Fibroblast of lung (primary cell): ENCODE measurements around the gene PRSS22. TPM values are rescaled to one million over a fixed set of nuclear protein-coding genes. Genes with fewer than 3 reads are reported as not detected.

Experiments used
- DNase-seq, 2 donors: peaks; one replicate each; pipeline versions ENCODE4 v3.0.0 to v3.0.0-alpha.2; 2010; ENCODE audit warnings: low read depth in 2 of 2
- H2AFZ ChIP-seq: 2 replicates; pipeline ENCODE4 v1.5.1; 2012; ENCODE audit warnings: low read length, control low read depth, inconsistent platforms
- H3K27ac ChIP-seq: 2 replicates; pipeline ENCODE4 v1.5.1; 2011; ENCODE audit warnings: low read length, control low read depth; ENCODE audit not compliant: insufficient read depth
- H3K27me3 ChIP-seq: 2 replicates; pipeline ENCODE4 v1.5.1; 2011; ENCODE audit warnings: mild to moderate bottlenecking, low read length; ENCODE audit not compliant: control insufficient read depth, insufficient read depth
- H3K36me3 ChIP-seq: 2 replicates; pipeline ENCODE4 v1.5.1; 2011; ENCODE audit warnings: low read length; ENCODE audit not compliant: control insufficient read depth, insufficient read depth
- H3K4me1 ChIP-seq: 2 replicates; pipeline ENCODE4 v1.5.1; 2011; ENCODE audit warnings: low read length; ENCODE audit not compliant: control insufficient read depth, insufficient read depth; ENCODE audit errors: extremely low read depth
- H3K4me2 ChIP-seq: 2 replicates; pipeline ENCODE4 v1.5.1; 2011; ENCODE audit warnings: low read length, control low read depth; ENCODE audit not compliant: insufficient read depth; ENCODE audit errors: extremely low read depth
- H3K4me3 ChIP-seq, 4 experiments: fragments of 200-600 bp in 1 of 4; sonication (generic) in 1 of 4; replicated peaks in 1 of 4; 2 replicates each; pipeline ENCODE4 v1.5.1; 2011 to 2016; ENCODE audit warnings: low read length in 4 of 4, low read depth in 3 of 4, mild to moderate bottlenecking in 3 of 4, control low read depth in 2 of 4, inconsistent platforms in 1 of 4, mixed read lengths in 1 of 4; ENCODE audit not compliant: insufficient read depth in 1 of 4; ENCODE audit errors: control extremely low read depth in 1 of 4
- H3K79me2 ChIP-seq: 2 replicates; pipeline ENCODE4 v1.5.1; 2012; ENCODE audit warnings: mild to moderate bottlenecking, low read length, inconsistent platforms; ENCODE audit not compliant: control insufficient read depth, insufficient read depth
- H3K9ac ChIP-seq: 2 replicates; pipeline ENCODE4 v1.5.1; 2011; ENCODE audit warnings: mild to moderate bottlenecking, low read length, control low read depth; ENCODE audit not compliant: insufficient read depth
- H3K9me3 ChIP-seq: 2 replicates; pipeline ENCODE4 v1.5.1; 2012; ENCODE audit warnings: low read depth, low read length; ENCODE audit not compliant: control insufficient read depth, insufficient read depth
- H4K20me1 ChIP-seq: 2 replicates; pipeline ENCODE4 v1.5.1; 2011; ENCODE audit warnings: low read length; ENCODE audit not compliant: control insufficient read depth, insufficient read depth; ENCODE audit errors: extremely low read depth
- EZH2 ChIP-seq: IDR thresholded peaks from 2 replicates; pipeline ENCODE4 v1.5.1; 2012; ENCODE audit warnings: low read length, control low read depth, mild to moderate bottlenecking; ENCODE audit errors: missing control alignments
- polyA plus RNA-seq, 2 donors: library from polyadenylated mRNA; depleted of rRNA in 1 of 2; stranded (reverse) in 1 of 2; unstranded in 1 of 2; fragments of >200 nt; gene quantifications; 2 replicates each; pipeline ENCODE4 v1.2.1, GENCODE V29; 2011 to 2012; ENCODE audit warnings: missing spikeins in 1 of 2
- total RNA-seq: library from RNA; depleted of rRNA; stranded (reverse); fragments of >200 nt; gene quantifications from 2 replicates; pipeline ENCODE4 v1.2.1, GENCODE V29; 2014
- TF ChIP-seq, protein P1 (sequence below), 2 donors: IDR thresholded peaks in 1 of 2; conservative IDR thresholded peaks in 1 of 2; 1 replicate in 1 of 2; 2 replicates in 1 of 2; pipeline ENCODE4 v1.5.1; 2011 to 2012; ENCODE audit warnings: low read length in 2 of 2, control low read depth in 1 of 2, inconsistent platforms in 1 of 2, low read depth in 1 of 2, mild to moderate bottlenecking in 1 of 2

The PRSS22 gene
- total and polyA plus RNA-seq, 2 donors (not counting 1 experiment from before 2014, with no cell fraction given), result 0.17 TPM; not detected in 1

DNA sequence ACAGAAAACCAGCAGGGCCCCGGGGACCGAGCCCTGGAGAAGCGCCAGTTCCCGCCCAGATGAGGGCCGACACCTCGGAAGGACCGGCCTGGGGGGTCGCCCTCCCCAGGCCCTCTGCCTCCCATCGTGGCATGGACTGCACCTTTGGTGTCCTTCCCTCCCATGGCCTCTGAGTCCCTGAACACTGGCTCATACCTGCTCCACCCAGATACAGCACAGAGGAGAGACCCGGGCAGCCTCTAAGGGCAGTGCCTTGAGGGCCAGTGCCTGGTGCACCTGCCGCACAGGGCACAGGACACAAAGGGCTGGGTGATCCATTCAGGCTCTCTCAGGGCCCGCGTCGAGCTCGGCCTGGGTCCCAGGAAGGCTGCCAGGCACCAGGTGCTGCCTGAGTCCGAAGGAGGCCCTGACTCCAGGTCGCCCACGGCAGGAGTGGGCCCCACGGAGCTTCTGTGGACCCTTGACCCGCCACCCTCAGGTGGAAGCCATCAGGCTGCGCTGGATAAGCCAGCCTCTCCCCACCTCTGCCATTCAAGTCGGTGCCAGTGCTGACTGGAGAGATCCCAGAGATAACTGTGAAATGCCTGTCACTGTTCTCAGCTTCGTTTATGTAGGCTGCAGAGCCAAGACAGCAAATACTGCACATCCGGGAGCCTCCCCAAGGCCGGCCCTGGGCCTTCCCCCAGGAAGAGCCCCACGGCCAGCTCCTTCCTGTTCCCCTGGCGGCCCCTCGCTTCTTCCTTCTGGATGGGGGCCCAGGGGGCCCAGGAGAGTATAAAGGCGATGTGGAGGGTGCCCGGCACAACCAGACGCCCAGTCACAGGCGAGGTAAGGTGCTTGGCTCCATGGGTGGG lies 28.2 kb downstream of the PRSS22 start, which contains the start of gene ZG16B:
Gene ZG16B, plus strand, starts transcription at position 803 of the 854 bp plus-strand sequence. CDS start 139 bp downstream, outside the sequence.
- no peak within 1 kb of the TSS for H3K9ac ChIP-seq
- DNase-seq, result no peak
- no peak within 1 kb of the TSS for H3K27ac ChIP-seq
- no peaks in the 10 kb centered on the region for H4K20me1 ChIP-seq
- no peak within 1 kb of the TSS for H3K4me2 ChIP-seq
- H3K27me3 ChIP-seq, result peaks cover 4% of the 10 kb centered on the region
- H3K4me3 ChIP-seq, result no peak within 1 kb of the TSS
- H3K36me3 ChIP-seq, result no peaks in the 10 kb centered on the region
- TF ChIP-seq EZH2, result no peak
- no peaks in the 10 kb centered on the region for H3K9me3 ChIP-seq
- H2AFZ ChIP-seq, result no peak within 1 kb of the TSS
- no peaks in the 10 kb centered on the region for H3K79me2 ChIP-seq
- no peaks in the 10 kb centered on the region for H3K4me1 ChIP-seq

DNA sequence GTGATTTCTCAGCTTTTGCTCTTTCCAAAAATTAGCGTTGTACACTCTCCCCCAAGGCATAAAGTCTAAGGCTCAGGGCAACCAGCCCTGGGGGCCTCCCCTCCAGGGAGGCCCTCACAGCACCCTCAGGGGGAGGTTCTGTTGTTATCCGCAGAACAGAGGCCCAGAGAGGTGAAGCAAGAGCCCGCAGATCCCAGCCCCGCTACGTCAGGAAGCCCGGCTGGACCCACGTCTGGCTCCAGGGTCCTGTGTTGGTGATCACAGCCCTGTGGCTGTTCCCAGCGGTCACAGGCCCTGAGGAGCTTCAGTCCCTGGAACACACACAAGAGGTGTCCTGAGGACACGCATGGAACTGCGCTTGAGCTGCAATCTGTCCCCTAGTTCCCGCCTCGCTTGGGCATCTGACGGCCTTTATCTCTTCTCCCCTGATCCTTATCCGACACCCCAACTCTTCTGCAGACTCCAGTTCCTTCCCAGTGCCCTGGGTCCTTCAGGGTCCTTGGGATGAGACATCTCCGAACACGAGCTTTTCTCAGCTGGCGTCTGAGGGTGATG lies 29.0 kb downstream of the PRSS22 start:
- H3K4me2 ChIP-seq, result no peak overlapping the region
- no peak overlapping the region for H2AFZ ChIP-seq
- H3K9me3 ChIP-seq, result no peaks in the 10 kb centered on the region
- no peak overlapping the region for H3K27ac ChIP-seq
- no peaks in the 10 kb centered on the region for H3K79me2 ChIP-seq
- no peaks in the 10 kb centered on the region for H4K20me1 ChIP-seq
- no peaks in the 10 kb centered on the region for H3K36me3 ChIP-seq
- no peak for DNase-seq
- no peak overlapping the region for H3K9ac ChIP-seq
- no peak for TF ChIP-seq EZH2
- TF ChIP-seq, protein P1, sequence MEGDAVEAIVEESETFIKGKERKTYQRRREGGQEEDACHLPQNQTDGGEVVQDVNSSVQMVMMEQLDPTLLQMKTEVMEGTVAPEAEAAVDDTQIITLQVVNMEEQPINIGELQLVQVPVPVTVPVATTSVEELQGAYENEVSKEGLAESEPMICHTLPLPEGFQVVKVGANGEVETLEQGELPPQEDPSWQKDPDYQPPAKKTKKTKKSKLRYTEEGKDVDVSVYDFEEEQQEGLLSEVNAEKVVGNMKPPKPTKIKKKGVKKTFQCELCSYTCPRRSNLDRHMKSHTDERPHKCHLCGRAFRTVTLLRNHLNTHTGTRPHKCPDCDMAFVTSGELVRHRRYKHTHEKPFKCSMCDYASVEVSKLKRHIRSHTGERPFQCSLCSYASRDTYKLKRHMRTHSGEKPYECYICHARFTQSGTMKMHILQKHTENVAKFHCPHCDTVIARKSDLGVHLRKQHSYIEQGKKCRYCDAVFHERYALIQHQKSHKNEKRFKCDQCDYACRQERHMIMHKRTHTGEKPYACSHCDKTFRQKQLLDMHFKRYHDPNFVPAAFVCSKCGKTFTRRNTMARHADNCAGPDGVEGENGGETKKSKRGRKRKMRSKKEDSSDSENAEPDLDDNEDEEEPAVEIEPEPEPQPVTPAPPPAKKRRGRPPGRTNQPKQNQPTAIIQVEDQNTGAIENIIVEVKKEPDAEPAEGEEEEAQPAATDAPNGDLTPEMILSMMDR (conservative IDR thresholded peaks at IDR 0.05 in 1 of 2, IDR thresholded peaks at IDR 0.05 in 1 of 2; ENCODE audit: low read depth in 1 of 2, low read length in 2 of 2), result no peak
- no peak overlapping the region for H3K4me3 ChIP-seq
- peaks cover 4% of the 10 kb centered on the region for H3K27me3 ChIP-seq
- no peaks in the 10 kb centered on the region for H3K4me1 ChIP-seq

DNA sequence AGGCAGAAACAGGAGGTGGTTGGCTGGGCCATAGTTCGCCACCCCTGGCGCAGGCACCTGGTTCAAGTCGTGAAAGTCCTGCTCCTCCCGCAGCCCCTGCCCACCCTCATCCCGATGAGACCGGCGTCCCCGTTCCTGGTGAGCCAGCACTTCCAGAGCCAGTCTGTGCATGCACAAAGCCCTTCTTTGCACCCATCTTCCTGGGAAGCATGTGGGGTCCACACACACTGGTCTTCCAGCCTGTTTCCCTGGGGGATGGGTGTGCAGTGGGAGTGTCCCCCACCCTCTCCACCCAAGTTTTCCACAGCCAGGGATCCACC lies 29.5 kb downstream of the PRSS22 start:
- H3K4me1 ChIP-seq, result no peaks in the 10 kb centered on the region
- H2AFZ ChIP-seq, result no peak overlapping the region
- TF ChIP-seq EZH2, result no peak
- no peak overlapping the region for H3K4me2 ChIP-seq
- no peaks in the 10 kb centered on the region for H3K79me2 ChIP-seq
- H3K4me3 ChIP-seq, result no peak overlapping the region
- no peaks in the 10 kb centered on the region for H3K36me3 ChIP-seq
- H3K9ac ChIP-seq, result no peak overlapping the region
- no peak for DNase-seq
- no peaks in the 10 kb centered on the region for H3K9me3 ChIP-seq
- H3K27ac ChIP-seq, result no peak overlapping the region
- peaks cover 4% of the 10 kb centered on the region for H3K27me3 ChIP-seq
- no peaks in the 10 kb centered on the region for H4K20me1 ChIP-seq
